B cell (primary cell): ENCODE data around the gene JAKMIP2. TPM values are rescaled to one million over a fixed set of nuclear protein-coding genes. Genes with fewer than 3 reads are reported as not detected.

Source experiments
- ATAC-seq: fragments of 200-7000 bp; cut with Tn5 transposase; one replicate; pipeline ENCODE4 v1.10.0; 2021; ENCODE audit warnings: low read depth, mild to moderate bottlenecking, moderate number of reproducible peaks, moderate library complexity
- CTCF ChIA-PET: fragments of 350-600 bp; sonication (Branson Sonifier 250); formaldehyde crosslinking; loops from one replicate; lab custom pipeline; 2021; ENCODE audit warnings: antibody characterized with exemption, inconsistent platforms; lab: Charles Lee
- POLR2A ChIA-PET: fragments of 350-600 bp; sonication (Branson Sonifier 250); formaldehyde crosslinking; loops from one replicate; lab custom pipeline; 2021; ENCODE audit warnings: antibody characterized with exemption; lab: Charles Lee
- DNase-seq: peaks from one replicate; pipeline ENCODE4 v3.0.0; 2013
- H2AFZ ChIP-seq: 2 replicates; pipeline ENCODE4 v1.6.1; 2012; ENCODE audit warnings: mild to moderate bottlenecking, low read depth, low read length; ENCODE audit not compliant: insufficient read depth, poor library complexity, severe bottlenecking
- H3K27ac ChIP-seq, 2 donors: 1 replicate in 1 of 2; 2 replicates in 1 of 2; pipeline ENCODE4 v1.5.1; 2012 to 2013; ENCODE audit warnings: low read length in 2 of 2, mild to moderate bottlenecking in 2 of 2, moderate library complexity in 1 of 2
- H3K27me3 ChIP-seq, 4 experiments: fragments of 200-600 bp in 1 of 4; sonication (generic) in 1 of 4; replicated peaks in 1 of 4; 1 replicate in 2 of 4; 2 replicates in 2 of 4; pipeline versions ENCODE4 v1.6.1 to v1.7.0; 2013 to 2016; ENCODE audit warnings: low read length in 3 of 4, mild to moderate bottlenecking in 2 of 4, mixed read lengths in 1 of 4, moderate library complexity in 1 of 4; ENCODE audit not compliant: insufficient read depth in 4 of 4, control insufficient read depth in 3 of 4; ENCODE audit errors: control extremely low read depth in 1 of 4
- H3K36me3 ChIP-seq, 2 experiments: replicated peaks in 1 of 2; 1 replicate in 1 of 2; 2 replicates in 1 of 2; pipeline versions ENCODE4 v1.6.1 to v1.7.1; 2013; ENCODE audit warnings: low read length in 1 of 2; ENCODE audit not compliant: insufficient read depth in 2 of 2, control insufficient read depth in 1 of 2; ENCODE audit errors: control extremely low read depth in 1 of 2, extremely low read depth in 1 of 2
- H3K4me1 ChIP-seq, 2 donors: fragments of 200-600 bp in 1 of 2; sonication (generic) in 1 of 2; 1 replicate in 1 of 2; 2 replicates in 1 of 2; pipeline versions ENCODE4 v1.5.1 to v1.6.1; 2013 to 2017; ENCODE audit warnings: low read length in 2 of 2; ENCODE audit not compliant: control insufficient read depth in 2 of 2, insufficient read depth in 2 of 2
- H3K4me2 ChIP-seq: replicated peaks from 2 replicates; pipeline ENCODE3; 2012; ENCODE audit warnings: mild to moderate bottlenecking, low read depth, low read length; ENCODE audit not compliant: poor library complexity, severe bottlenecking
- H3K4me3 ChIP-seq, 5 experiments: fragments of 200-600 bp in 1 of 5; sonication (generic) in 1 of 5; 1 replicate in 3 of 5; 2 replicates in 2 of 5; pipeline versions ENCODE4 v1.5.1 to v1.7.0; 2011 to 2016; ENCODE audit warnings: low read length in 4 of 5, mild to moderate bottlenecking in 4 of 5, low read depth in 2 of 5, control low read depth in 1 of 5, moderate library complexity in 1 of 5; ENCODE audit not compliant: insufficient read depth in 1 of 5; ENCODE audit errors: control extremely low read depth in 1 of 5, extremely low read depth in 1 of 5
- H3K79me2 ChIP-seq: fragments of 200-600 bp; sonication (generic); one replicate; pipeline ENCODE4 v1.6.0; 2016; ENCODE audit warnings: low read length; ENCODE audit not compliant: control insufficient read depth, insufficient read depth
- H3K9ac ChIP-seq: fragments of 200-600 bp; sonication (generic); 2 replicates; pipeline ENCODE4 v1.6.1; 2017; ENCODE audit warnings: mild to moderate bottlenecking, low read length, moderate library complexity
- H3K9me3 ChIP-seq, 3 donors: one replicate each; pipeline versions ENCODE4 v1.6.1 to v1.7.1; 2013; ENCODE audit warnings: low read length in 2 of 3; ENCODE audit not compliant: control insufficient read depth in 2 of 3, insufficient read depth in 1 of 3; ENCODE audit errors: control extremely low read depth in 1 of 3
- H4K20me1 ChIP-seq: 2 replicates; pipeline ENCODE4 v1.6.0; 2012; ENCODE audit warnings: mild to moderate bottlenecking, low read length; ENCODE audit not compliant: insufficient read depth, control insufficient read depth, poor library complexity, severe bottlenecking
- H3K27ac Mint-ChIP-seq: one replicate; pipeline ENCODE4 v1.8.0; 2021; ENCODE audit warnings: mixed read lengths
- H3K27me3 Mint-ChIP-seq: one replicate; pipeline ENCODE4 v1.8.0; 2021; ENCODE audit warnings: mixed read lengths
- H3K4me1 Mint-ChIP-seq: one replicate; pipeline ENCODE4 v1.8.0; 2021; ENCODE audit warnings: mixed read lengths
- H3K4me3 Mint-ChIP-seq: one replicate; pipeline ENCODE4 v1.8.0; 2021; ENCODE audit warnings: mixed read lengths
- H3K9me3 Mint-ChIP-seq: one replicate; pipeline ENCODE4 v1.8.0; 2022; ENCODE audit warnings: mixed read lengths; ENCODE audit not compliant: insufficient read depth
- CTCF ChIP-seq: fragments of 200-600 bp; IDR thresholded peaks from one replicate; pipeline ENCODE4 v1.8.0; 2022; ENCODE audit warnings: antibody characterized with exemption, mild to moderate bottlenecking
- EZH2 ChIP-seq: IDR thresholded peaks from 2 replicates; pipeline ENCODE4 v1.6.1; 2012; ENCODE audit warnings: borderline replicate concordance, low read depth, mild to moderate bottlenecking, moderate library complexity, low read length; ENCODE audit not compliant: insufficient read depth, poor library complexity, severe bottlenecking
- WGBS: methylation state at CpG from one replicate; pipeline ENCODE4 v1.1.5; 2013; ENCODE audit warnings: missing lambda C conversion rate; ENCODE audit not compliant: insufficient coverage; 5-methylcytosine and 5-hydroxymethylcytosine counted together
- intact Hi-C: fragments of 100-400 bp; cut with micrococcal nuclease; formaldehyde crosslinking; loops from one replicate; pipeline ENCODE4 v1.10.0; 2022
- polyA plus RNA-seq: library from polyadenylated mRNA; depleted of rRNA; stranded (reverse); fragments of >200 nt; gene quantifications from 2 replicates; pipeline ENCODE4 v1.2.3, GENCODE V29; 2012
- total RNA-seq, 2 donors: library from RNA; stranded (reverse); fragments of 120-200 nt in 1 of 2; gene quantifications; 1 replicate in 1 of 2; 2 replicates in 1 of 2; pipeline versions ENCODE4 v1.2.3 to v1.2.4, GENCODE V29; 2013 to 2022

The JAKMIP2 gene
- total and polyA plus RNA-seq, 2 donors (not counting 1 experiment from before 2014, with no cell fraction given) = 0.24 to 4.1 TPM

DNA sequence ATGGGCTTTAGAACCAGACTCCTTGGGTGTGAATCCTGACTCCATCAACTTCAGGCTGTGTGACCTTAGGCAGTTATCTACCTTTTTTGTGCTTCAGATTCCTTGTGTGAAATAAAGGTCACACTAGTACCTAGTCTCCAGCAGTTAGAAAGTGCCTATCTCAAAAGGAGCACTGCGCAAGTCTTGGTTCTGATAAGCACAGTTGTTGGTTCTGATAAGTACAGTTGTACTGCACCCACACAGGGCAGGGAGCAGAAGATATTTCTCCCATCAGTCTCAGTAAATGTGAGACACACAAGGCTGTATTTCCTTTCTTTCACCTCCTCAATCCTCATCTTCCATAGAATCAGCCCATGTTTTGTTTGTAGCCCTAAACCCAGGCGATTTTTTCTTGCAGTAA, 156.1 kb downstream of the JAKMIP2 start:
- Histone ChIP-seq H4K20me1 (no peaks in the 10 kb centered on the region), H3K79me2 (no peaks in the 10 kb centered on the region), H3K4me2 (no peak overlapping the region), H3K4me3 (no peak overlapping the region), H3K27ac (no peak overlapping the region), H3K9me3 (no peaks in the 10 kb centered on the region), H2AFZ (no peak overlapping the region), H3K36me3 (no peaks in the 10 kb centered on the region), H3K9ac (no peak overlapping the region), H3K4me1 (no peaks in the 10 kb centered on the region), H3K27me3 (no peaks in the 10 kb centered on the region)
- intact Hi-C loops = no loop called here
- DNase-seq (no peak), ATAC-seq (no peak)
- H3K9me3 Mint-ChIP-seq = no peaks in the 10 kb centered on the region
- CTCF ChIA-PET = interaction anchor here (0.8 to 10.8 kb wide), 2 partner anchors 193 to 197 kb away, joined by 3 to 218 read pairs; no protein-coding TSS in a partner anchor
- POLR2A ChIA-PET = no interaction called here
- no peak overlapping the region for H3K4me3 Mint-ChIP-seq
- WGBS = no CpG with 5 or more reads among the region's 2 CpGs
- TF ChIP-seq CTCF = no peak
- TF ChIP-seq EZH2 = no peak
- no peak overlapping the region for H3K27ac Mint-ChIP-seq
- no peaks in the 10 kb centered on the region for H3K27me3 Mint-ChIP-seq
- H3K4me1 Mint-ChIP-seq = no peaks in the 10 kb centered on the region

DNA sequence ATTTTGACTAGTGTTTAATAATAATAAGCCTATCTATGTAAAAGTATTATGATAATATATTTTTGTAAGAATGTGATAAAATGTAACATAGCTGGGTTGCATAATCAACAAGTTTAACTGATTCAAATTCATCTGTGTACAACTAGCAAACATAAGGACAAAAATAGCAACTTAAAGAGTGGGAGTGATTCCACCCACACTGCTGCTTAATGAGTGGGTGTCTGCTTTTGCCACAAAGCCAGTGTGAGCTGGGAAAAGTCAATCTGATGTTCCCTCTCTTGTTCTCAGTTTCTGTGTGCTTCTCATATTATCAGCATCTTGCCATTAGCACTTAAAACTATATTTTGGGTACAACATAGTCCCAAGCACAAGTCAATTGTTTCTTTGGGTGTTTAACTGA, 161.5 kb downstream of the JAKMIP2 start:
- no peak overlapping the region for H3K27ac ChIP-seq
- Mint-ChIP-seq H3K4me1 (no peaks in the 10 kb centered on the region), H3K27ac (no peak overlapping the region), H3K27me3 (no peaks in the 10 kb centered on the region), H3K9me3 (no peaks in the 10 kb centered on the region), H3K4me3 (no peak overlapping the region)
- intact Hi-C loops = no loop called here
- no peaks in the 10 kb centered on the region for H3K9me3 ChIP-seq
- no peaks in the 10 kb centered on the region for H3K4me1 ChIP-seq
- ATAC-seq (no peak), DNase-seq (no peak)
- ChIA-PET POLR2A (no interaction called here), CTCF (interaction anchor here (1.5 kb wide), 1 partner anchor 201 kb away, joined by 4 read pairs; no protein-coding TSS in a partner anchor)
- no peaks in the 10 kb centered on the region for H3K27me3 ChIP-seq
- no peaks in the 10 kb centered on the region for H4K20me1 ChIP-seq
- H3K4me2 ChIP-seq = no peak overlapping the region
- TF ChIP-seq CTCF (no peak), EZH2 (no peak)
- H2AFZ ChIP-seq = no peak overlapping the region
- H3K9ac ChIP-seq = no peak overlapping the region
- no peaks in the 10 kb centered on the region for H3K79me2 ChIP-seq
- H3K36me3 ChIP-seq = no peaks in the 10 kb centered on the region
- no peak overlapping the region for H3K4me3 ChIP-seq
